Astrocyte (in vitro differentiated cells and primary cell): Measurements from ENCODE around the gene KRT82.
"Not testable (repeated sequence)": the region's sequence is repeated elsewhere in the genome, so short reads cannot be mapped to it uniquely, and the experiment has no call there.

ENCODE experiments used
- EZH2 ChIP-seq: IDR thresholded peaks from 2 replicates; pipeline ENCODE4 v1.6.1; 2012; ENCODE audit warnings: mild to moderate bottlenecking, low read length, inconsistent platforms; ENCODE audit not compliant: insufficient read depth
- TF ChIP-seq, protein P1 (sequence below): IDR thresholded peaks from 2 replicates; pipeline ENCODE4 v1.5.1; 2011; ENCODE audit warnings: low read depth, mild to moderate bottlenecking, inconsistent platforms, low read length, moderate library complexity; ENCODE audit not compliant: insufficient read depth

DNA sequence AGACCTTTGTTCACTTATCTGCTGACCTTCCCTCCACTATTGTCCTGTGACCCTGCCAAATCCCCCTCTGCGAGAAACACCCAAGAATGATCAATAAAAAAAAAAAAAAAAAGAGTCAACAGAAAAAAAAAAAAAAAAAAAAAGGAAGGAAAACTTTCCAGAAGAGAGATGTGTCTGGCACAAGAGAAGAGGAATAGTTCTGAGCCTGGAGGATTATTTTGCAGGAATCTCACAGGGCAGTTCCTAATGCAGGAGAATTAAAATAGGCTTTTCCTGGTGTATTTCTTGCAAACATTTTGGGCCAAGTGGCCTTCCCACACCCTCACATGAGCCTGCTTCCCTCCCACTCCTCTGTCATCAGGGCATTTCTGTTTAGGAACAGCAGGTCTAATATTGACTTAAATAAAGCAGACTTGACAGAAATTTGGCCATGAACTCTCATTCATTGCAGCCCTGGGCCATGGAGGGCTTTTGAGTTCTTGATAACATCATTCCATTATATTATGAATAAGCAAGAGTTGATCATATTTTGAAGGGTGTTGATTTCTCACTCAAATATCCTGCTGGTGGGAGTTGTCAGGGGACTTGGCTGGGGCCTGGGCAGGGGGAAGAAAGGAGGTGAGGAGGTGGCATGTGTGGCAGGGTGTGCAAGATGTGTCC lies 4.6 kb upstream of the KRT82 start:
- TF ChIP-seq, protein P1, sequence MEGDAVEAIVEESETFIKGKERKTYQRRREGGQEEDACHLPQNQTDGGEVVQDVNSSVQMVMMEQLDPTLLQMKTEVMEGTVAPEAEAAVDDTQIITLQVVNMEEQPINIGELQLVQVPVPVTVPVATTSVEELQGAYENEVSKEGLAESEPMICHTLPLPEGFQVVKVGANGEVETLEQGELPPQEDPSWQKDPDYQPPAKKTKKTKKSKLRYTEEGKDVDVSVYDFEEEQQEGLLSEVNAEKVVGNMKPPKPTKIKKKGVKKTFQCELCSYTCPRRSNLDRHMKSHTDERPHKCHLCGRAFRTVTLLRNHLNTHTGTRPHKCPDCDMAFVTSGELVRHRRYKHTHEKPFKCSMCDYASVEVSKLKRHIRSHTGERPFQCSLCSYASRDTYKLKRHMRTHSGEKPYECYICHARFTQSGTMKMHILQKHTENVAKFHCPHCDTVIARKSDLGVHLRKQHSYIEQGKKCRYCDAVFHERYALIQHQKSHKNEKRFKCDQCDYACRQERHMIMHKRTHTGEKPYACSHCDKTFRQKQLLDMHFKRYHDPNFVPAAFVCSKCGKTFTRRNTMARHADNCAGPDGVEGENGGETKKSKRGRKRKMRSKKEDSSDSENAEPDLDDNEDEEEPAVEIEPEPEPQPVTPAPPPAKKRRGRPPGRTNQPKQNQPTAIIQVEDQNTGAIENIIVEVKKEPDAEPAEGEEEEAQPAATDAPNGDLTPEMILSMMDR: not testable (repeated sequence)
- not testable (repeated sequence) for TF ChIP-seq EZH2
